DND-41 (cell line): ENCODE measurements around the gene SLC7A6OS.

Experiments used
- CTCF ChIP-seq: IDR thresholded peaks from 2 replicates; pipeline ENCODE4 v1.5.1; 2012; ENCODE audit warnings: borderline replicate concordance, low read length, moderate library complexity, mild to moderate bottlenecking; ENCODE audit not compliant: poor library complexity, severe bottlenecking; ENCODE audit errors: extremely low read depth
- EZH2 ChIP-seq: IDR thresholded peaks from 3 replicates; pipeline ENCODE4 v1.6.1; 2012; ENCODE audit warnings: borderline replicate concordance, low read depth, mild to moderate bottlenecking, moderate library complexity, low read length, inconsistent platforms; ENCODE audit not compliant: severe bottlenecking

GRCh38 chr16:68338326-68339119 lies 27.8 kb upstream of the SLC7A6OS start:
- TF ChIP-seq EZH2 = no peak
- no peak for TF ChIP-seq CTCF
